ENCODE results near the gene THRA. TPM values are rescaled to one million over a fixed set of nuclear protein-coding genes. Genes with fewer than 3 reads are reported as not detected.
"Not testable (repeated sequence)": the region's sequence is repeated elsewhere in the genome, so short reads cannot be mapped to it uniquely, and the experiment has no call there.

THRA gene
- total RNA-seq, 1 donor from 2014 or later: 7.1 TPM

GRCh38 chr17:40135817-40136216 is 73.1 kb downstream of the THRA start:
- Histone ChIP-seq H3K27me3 (ENCODE audit: control insufficient read depth, insufficient read depth, low read length) (no peaks in the 10 kb centered on the region), H3K36me3 (ENCODE audit: control insufficient read depth, insufficient read depth, low read length) (peaks cover 6% of the 10 kb centered on the region), H3K4me3 (ENCODE audit: low read depth, low read length) (no peak overlapping the region)
- TF ChIP-seq, protein P1, sequence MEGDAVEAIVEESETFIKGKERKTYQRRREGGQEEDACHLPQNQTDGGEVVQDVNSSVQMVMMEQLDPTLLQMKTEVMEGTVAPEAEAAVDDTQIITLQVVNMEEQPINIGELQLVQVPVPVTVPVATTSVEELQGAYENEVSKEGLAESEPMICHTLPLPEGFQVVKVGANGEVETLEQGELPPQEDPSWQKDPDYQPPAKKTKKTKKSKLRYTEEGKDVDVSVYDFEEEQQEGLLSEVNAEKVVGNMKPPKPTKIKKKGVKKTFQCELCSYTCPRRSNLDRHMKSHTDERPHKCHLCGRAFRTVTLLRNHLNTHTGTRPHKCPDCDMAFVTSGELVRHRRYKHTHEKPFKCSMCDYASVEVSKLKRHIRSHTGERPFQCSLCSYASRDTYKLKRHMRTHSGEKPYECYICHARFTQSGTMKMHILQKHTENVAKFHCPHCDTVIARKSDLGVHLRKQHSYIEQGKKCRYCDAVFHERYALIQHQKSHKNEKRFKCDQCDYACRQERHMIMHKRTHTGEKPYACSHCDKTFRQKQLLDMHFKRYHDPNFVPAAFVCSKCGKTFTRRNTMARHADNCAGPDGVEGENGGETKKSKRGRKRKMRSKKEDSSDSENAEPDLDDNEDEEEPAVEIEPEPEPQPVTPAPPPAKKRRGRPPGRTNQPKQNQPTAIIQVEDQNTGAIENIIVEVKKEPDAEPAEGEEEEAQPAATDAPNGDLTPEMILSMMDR (IDR thresholded peaks at IDR 0.05; ENCODE audit: insufficient read depth, low read length, poor library complexity, severe bottlenecking): no peak
- DNase-seq (ENCODE audit: low read depth): no peak

GRCh38 chr17:40139566-40140058 is 76.8 kb downstream of the THRA start:
- peak overlapping the region; percentile 56 for H3K4me3 ChIP-seq (ENCODE audit: low read depth, low read length)
- no peak for DNase-seq (ENCODE audit: low read depth)
- H3K27me3 ChIP-seq (ENCODE audit: control insufficient read depth, insufficient read depth, low read length): no peaks in the 10 kb centered on the region
- TF ChIP-seq, protein P1 (IDR thresholded peaks at IDR 0.05; ENCODE audit: insufficient read depth, low read length, poor library complexity, severe bottlenecking): no peak
- no peaks in the 10 kb centered on the region for H3K36me3 ChIP-seq (ENCODE audit: control insufficient read depth, insufficient read depth, low read length)

DNA sequence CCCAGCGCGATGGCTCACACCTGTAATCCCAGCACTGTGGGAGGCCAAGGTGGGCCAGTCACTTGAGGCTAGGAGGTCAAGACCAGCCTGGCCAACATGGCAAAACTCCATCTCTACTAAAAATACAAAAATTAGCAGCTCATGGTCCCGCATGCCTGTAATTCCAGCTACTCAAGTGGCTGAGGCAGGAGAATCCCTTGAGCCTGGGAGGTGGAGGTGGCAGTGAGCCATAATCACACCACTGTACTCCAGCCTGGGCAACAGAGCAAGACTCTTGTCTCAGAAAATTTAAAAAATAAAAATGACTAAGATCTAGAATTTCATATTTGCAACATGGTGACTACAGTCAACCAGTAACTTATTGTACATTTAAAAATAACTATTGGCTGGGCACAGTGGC is 80.4 kb downstream of the THRA start:
- not testable (repeated sequence) for H3K27me3 ChIP-seq (ENCODE audit: control insufficient read depth, insufficient read depth, low read length); H3K36me3 ChIP-seq (ENCODE audit: control insufficient read depth, insufficient read depth, low read length); DNase-seq (ENCODE audit: low read depth); H3K4me3 ChIP-seq (ENCODE audit: low read depth, low read length)

Other genes with a start within 250 kb of the THRA start
- gene IKZF3, start 198.7 kb upstream of the THRA start, total RNA-seq: 0.17 and 0.89 TPM in 2 replicates
- gene ZPBP2, start 194.8 kb upstream of the THRA start, total RNA-seq: not detected in 2 replicates
- 3.8 TPM in 2 replicates for gene GSDMB, start 144.3 kb upstream of the THRA start, total RNA-seq
- gene ORMDL3, start 135.4 kb upstream of the THRA start, total RNA-seq: 37.9 and 38.5 TPM in 2 replicates
- not detected in 2 replicates for gene LRRC3C, start 135.2 kb upstream of the THRA start, total RNA-seq
- not detected in 2 replicates for gene GSDMA, start 100.0 kb upstream of the THRA start, total RNA-seq
- gene PSMD3, start 82.2 kb upstream of the THRA start, total RNA-seq: 102 and 104 TPM in 2 replicates
- not detected in 2 replicates for gene CSF3, start 47.5 kb upstream of the THRA start, total RNA-seq
- gene MED24, start 8.6 kb upstream of the THRA start, total RNA-seq: 82.8 and 83.6 TPM in 2 replicates
- gene NR1D1, start 37.6 kb downstream of the THRA start, total RNA-seq: 3.6 and 3.7 TPM in 2 replicates
- 40.6 and 47.4 TPM in 2 replicates for gene MSL1, start 59.0 kb downstream of the THRA start, total RNA-seq
- 38.6 and 42.9 TPM in 2 replicates for gene CASC3, start 77.6 kb downstream of the THRA start, total RNA-seq
- gene RAPGEFL1, start 114.5 kb downstream of the THRA start, total RNA-seq: 2.3 and 3.4 TPM in 2 replicates
- gene WIPF2, start 156.3 kb downstream of the THRA start, total RNA-seq: 12.6 and 13.9 TPM in 2 replicates
- gene CDC6, start 224.9 kb downstream of the THRA start, total RNA-seq: 7.9 and 8.8 TPM in 2 replicates
- 48.2 and 57.2 TPM in 2 replicates for gene RARA, start 246.2 kb downstream of the THRA start, total RNA-seq